Smooth muscle cell (in vitro differentiated cells): ENCODE measurements around the gene ABLIM1. TPM values are rescaled to one million over a fixed set of nuclear protein-coding genes. Genes with fewer than 3 reads are reported as not detected.

ENCODE experiments used
- DNase-seq: peaks from one replicate; lab custom pipeline; 2025; ENCODE audit not compliant: unreplicated experiment; lab: John Stamatoyannopoulos, UW
- H2AFZ ChIP-seq: fragments of 200-600 bp; sonication (generic); 2 replicates; pipeline ENCODE4 v1.6.0; 2016; ENCODE audit warnings: antibody characterized with exemption, low read depth, mild to moderate bottlenecking
- H3F3A ChIP-seq: fragments of 200-600 bp; sonication (generic); 2 replicates; pipeline ENCODE4 v1.6.0; 2017; ENCODE audit warnings: antibody characterized with exemption, low read depth
- H3K27ac ChIP-seq: fragments of 200-600 bp; sonication (generic); 2 replicates; pipeline ENCODE4 v1.5.1; 2016; ENCODE audit warnings: low read depth, mild to moderate bottlenecking
- H3K27me3 ChIP-seq: fragments of 200-600 bp; sonication (generic); 2 replicates; pipeline ENCODE4 v1.6.1; 2016; ENCODE audit warnings: low read depth, mild to moderate bottlenecking
- H3K36me3 ChIP-seq: fragments of 200-600 bp; sonication (generic); 2 replicates; pipeline ENCODE4 v1.5.1; 2016; ENCODE audit warnings: low read depth
- H3K4me1 ChIP-seq: fragments of 200-600 bp; sonication (generic); 2 replicates; pipeline ENCODE4 v1.5.1; 2016; ENCODE audit warnings: low read depth
- H3K4me2 ChIP-seq: fragments of 200-600 bp; sonication (generic); 2 replicates; pipeline ENCODE4 v1.6.0; 2016; ENCODE audit warnings: mild to moderate bottlenecking
- H3K4me3 ChIP-seq: fragments of 200-600 bp; sonication (generic); 2 replicates; pipeline ENCODE4 v1.5.1; 2016; ENCODE audit warnings: mild to moderate bottlenecking
- H3K79me2 ChIP-seq: fragments of 200-600 bp; sonication (generic); 2 replicates; pipeline ENCODE4 v1.6.0; 2016; ENCODE audit warnings: low read depth, mild to moderate bottlenecking
- H3K9ac ChIP-seq: fragments of 200-600 bp; sonication (generic); 2 replicates; pipeline ENCODE4 v1.6.0; 2016; ENCODE audit warnings: low read depth
- H3K9me3 ChIP-seq: fragments of 200-600 bp; sonication (generic); replicated peaks from 2 replicates; pipeline ENCODE4 v1.5.1; 2016; ENCODE audit warnings: low read depth
- H4K20me1 ChIP-seq: fragments of 200-600 bp; sonication (generic); 2 replicates; pipeline ENCODE4 v1.6.0; 2016; ENCODE audit warnings: low read depth
- CTCF ChIP-seq: fragments of 200-600 bp; sonication (generic); IDR thresholded peaks from 2 replicates; pipeline ENCODE4 v1.5.1; 2017; ENCODE audit warnings: borderline replicate concordance, mild to moderate bottlenecking, antibody characterized with exemption; ENCODE audit not compliant: insufficient read depth, poor library complexity, severe bottlenecking
- WGBS: methylation state at CpG from one replicate; pipeline ENCODE4 v1.1.7; 2016; ENCODE audit warnings: low lambda C conversion rate; 5-methylcytosine and 5-hydroxymethylcytosine counted together
- polyA plus RNA-seq: library from polyadenylated mRNA; unstranded; fragments of >200 nt; fragmentation: Nextera tagmentation; extraction: Ambion mirVana; gene quantifications from 2 replicates; pipeline ENCODE4 v1.2.1, GENCODE V29; 2016
- total RNA-seq: library from RNA; depleted of rRNA; stranded (reverse); fragments of >200 nt; gene quantifications from 2 replicates; pipeline ENCODE4 v1.2.3, GENCODE V29; 2014

Gene ABLIM1
- total and polyA plus RNA-seq, 2 experiments from 2014 or later, result 1.6 to 17.6 TPM

GRCh38 chr10:114571316-114571999 lies 86.6 kb downstream of the ABLIM1 start:
- Histone ChIP-seq H3K9ac (no peak overlapping the region), H3K36me3 (no peaks in the 10 kb centered on the region), H3F3A (no peaks in the 10 kb centered on the region), H3K4me2 (no peak overlapping the region), H3K79me2 (no peaks in the 10 kb centered on the region), H4K20me1 (no peaks in the 10 kb centered on the region), H3K4me1 (no peaks in the 10 kb centered on the region), H3K27ac (no peak overlapping the region), H3K27me3 (no peaks in the 10 kb centered on the region), H2AFZ (no peak overlapping the region), H3K9me3 (no peaks in the 10 kb centered on the region), H3K4me3 (no peak overlapping the region)
- 97% methylated on average over 12 of the region's 12 CpGs for WGBS
- TF ChIP-seq CTCF, result no peak
- DNase-seq, result no peak

DNA sequence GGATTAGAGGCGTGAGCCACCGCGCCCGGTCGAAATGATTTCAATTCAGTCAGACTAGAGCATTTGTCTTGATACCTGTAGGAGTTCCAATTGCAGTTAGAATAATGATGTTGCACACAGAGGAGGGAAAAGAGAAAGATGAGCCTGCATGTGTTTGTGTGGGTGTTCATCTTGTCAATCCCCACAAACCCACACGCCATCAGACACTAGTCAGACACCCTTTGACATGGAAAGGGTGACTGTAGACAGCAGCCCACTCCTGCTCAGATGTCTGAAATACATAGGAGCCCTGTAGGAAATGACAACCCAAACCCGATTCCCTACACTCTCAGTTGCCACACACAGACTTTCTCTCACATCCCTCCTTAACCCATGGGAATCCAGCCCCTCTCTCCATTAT lies 92.0 kb downstream of the ABLIM1 start:
- H4K20me1 ChIP-seq, result no peaks in the 10 kb centered on the region
- no peaks in the 10 kb centered on the region for H3F3A ChIP-seq
- H3K79me2 ChIP-seq, result no peaks in the 10 kb centered on the region
- H3K27ac ChIP-seq, result no peak overlapping the region
- 84% methylated on average over 7 of the region's 7 CpGs for WGBS
- no peak for DNase-seq
- no peak overlapping the region for H3K9ac ChIP-seq
- H3K36me3 ChIP-seq, result no peaks in the 10 kb centered on the region
- no peaks in the 10 kb centered on the region for H3K27me3 ChIP-seq
- H3K4me3 ChIP-seq, result no peak overlapping the region
- H2AFZ ChIP-seq, result no peak overlapping the region
- H3K4me1 ChIP-seq, result no peaks in the 10 kb centered on the region
- no peak overlapping the region for H3K4me2 ChIP-seq
- no peaks in the 10 kb centered on the region for H3K9me3 ChIP-seq
- TF ChIP-seq CTCF, result no peak

DNA sequence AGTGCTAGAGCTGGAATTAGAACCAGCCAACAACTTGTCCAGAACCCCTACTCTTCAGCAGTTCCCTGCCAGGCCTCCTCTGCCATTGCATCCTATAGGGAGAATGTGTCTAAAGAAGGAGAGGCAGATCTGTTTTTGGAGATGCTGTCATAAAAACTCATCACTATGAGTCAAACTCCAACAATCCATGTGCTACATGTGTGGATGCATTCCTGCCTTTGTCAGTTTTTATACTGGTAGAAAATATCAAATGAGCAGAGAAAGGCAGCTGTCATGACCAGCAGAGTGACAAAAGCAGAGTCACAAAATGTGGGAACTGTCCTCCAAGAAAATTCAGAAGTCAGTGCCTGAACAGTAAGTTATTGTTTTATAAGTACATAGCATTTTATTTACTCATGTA lies 93.0 kb downstream of the ABLIM1 start:
- Histone ChIP-seq H3K9me3 (no peaks in the 10 kb centered on the region), H4K20me1 (no peaks in the 10 kb centered on the region), H3K4me3 (no peak overlapping the region), H3F3A (no peaks in the 10 kb centered on the region), H3K27me3 (no peaks in the 10 kb centered on the region), H3K9ac (no peak overlapping the region), H3K79me2 (no peaks in the 10 kb centered on the region), H3K4me2 (no peak overlapping the region), H3K4me1 (no peaks in the 10 kb centered on the region), H3K27ac (no peak overlapping the region), H3K36me3 (no peaks in the 10 kb centered on the region), H2AFZ (no peak overlapping the region)
- DNase-seq, result no peak
- TF ChIP-seq CTCF, result no peak

DNA sequence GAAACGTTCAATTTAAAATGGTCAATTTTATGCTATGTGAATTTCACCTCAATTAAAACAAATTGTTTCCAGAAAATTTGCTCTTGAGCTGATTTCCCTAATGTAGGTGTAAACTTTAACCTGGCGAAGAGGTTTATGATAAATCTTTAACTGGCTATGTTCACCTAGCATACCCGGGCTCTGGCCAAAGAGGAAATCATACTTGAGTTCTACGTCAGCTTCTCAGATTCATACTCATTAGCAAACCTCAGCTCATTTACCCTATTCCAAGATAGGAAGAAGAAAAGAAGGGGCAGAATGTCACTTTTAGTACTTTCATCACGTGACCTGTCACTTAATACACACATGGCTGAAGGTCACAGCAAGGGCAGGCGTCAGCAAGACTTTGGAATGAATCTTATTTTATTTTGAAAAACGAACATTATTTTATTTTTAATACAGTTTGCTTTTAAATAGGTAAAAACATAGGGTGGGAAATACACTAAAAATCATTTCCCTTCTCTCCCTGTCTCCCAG lies 97.0 kb downstream of the ABLIM1 start:
- H3K4me1 ChIP-seq, result no peaks in the 10 kb centered on the region
- WGBS, result 89% methylated on average over 7 of the region's 7 CpGs
- no peaks in the 10 kb centered on the region for H3K27me3 ChIP-seq
- no peak overlapping the region for H3K27ac ChIP-seq
- H2AFZ ChIP-seq, result no peak overlapping the region
- no peak for TF ChIP-seq CTCF
- no peak for DNase-seq
- no peak overlapping the region for H3K9ac ChIP-seq
- no peak overlapping the region for H3K4me2 ChIP-seq
- no peaks in the 10 kb centered on the region for H3K79me2 ChIP-seq
- no peak overlapping the region for H3K4me3 ChIP-seq
- no peaks in the 10 kb centered on the region for H4K20me1 ChIP-seq
- H3K36me3 ChIP-seq, result no peaks in the 10 kb centered on the region
- peaks cover 7% of the 10 kb centered on the region for H3K9me3 ChIP-seq
- H3F3A ChIP-seq, result no peaks in the 10 kb centered on the region
